ENCODE results near the gene TMEFF1. TPM values are rescaled to one million over a fixed set of nuclear protein-coding genes. Genes with fewer than 3 reads are reported as not detected.

TMEFF1 gene
- total RNA-seq, 1 experiment from 2014 or later: 65.5 TPM

- DNase-seq: no peak
- H3K23ac ChIP-seq (ENCODE audit: insufficient read length, low read depth, low read length): no peak overlapping the region
- no peak overlapping the region for H4K5ac ChIP-seq (ENCODE audit: insufficient read length, low read depth, low read length)
- no peak overlapping the region for H4K91ac ChIP-seq (ENCODE audit: insufficient read length, low read depth, low read length)
- no peak overlapping the region for H2BK5ac ChIP-seq (ENCODE audit: insufficient read length, low read length)
- Mint-ChIP-seq H3K27ac (peak overlapping the region in 1 of 3 experiments; percentile 76; a peak in 2 of 7 replicates), H3K4me1 (peaks cover 15 to 26% of the 10 kb centered on the region in 2 experiments), H3K4me3 (no peak overlapping the region), H3K9me3 (no peaks in the 10 kb centered on the region), H3K27me3 (ENCODE audit: low read depth) (no peaks in the 10 kb centered on the region), H3K36me3 (ENCODE audit: insufficient read depth in 1 of 3, low read depth in 3 of 3) (peaks cover 20 to 45% (median 26%) of the 10 kb centered on the region in 3 experiments; a peak in 6 of 7 replicates)
- H4K8ac ChIP-seq (replicated peaks; ENCODE audit: insufficient read length, low read depth, low read length): no peak overlapping the region
- H2BK12ac ChIP-seq (ENCODE audit: insufficient read length, low read depth, low read length): no peak overlapping the region
- no peak overlapping the region for H3K27ac ChIP-seq (ENCODE audit: insufficient read length, low read depth, low read length)
- H3K4me2 ChIP-seq (ENCODE audit: insufficient read depth, insufficient read length, low read length): no peak overlapping the region
- H2BK20ac ChIP-seq (ENCODE audit: low read depth, low read length, poor library complexity, severe bottlenecking): no peak overlapping the region
- H2AK5ac ChIP-seq (ENCODE audit: insufficient read length, low read length): no peak overlapping the region
- TF ChIP-seq CTCF (conservative IDR thresholded peaks at IDR 0.05): no peak
- no peaks in the 10 kb centered on the region for H3K27me3 ChIP-seq (ENCODE audit: insufficient read depth, low read length)
- no peaks in the 10 kb centered on the region for H3K79me1 ChIP-seq (ENCODE audit: insufficient read depth, low read depth, low read length, poor library complexity, severe bottlenecking)
- peaks cover 2% of the 10 kb centered on the region for H3K4me1 ChIP-seq (ENCODE audit: insufficient read depth, low read length)
- no peak overlapping the region for H3K14ac ChIP-seq (ENCODE audit: insufficient read depth, low read length)
- H3T11ph ChIP-seq (ENCODE audit: low read length): no peak overlapping the region
- no peak overlapping the region for H3K18ac ChIP-seq (ENCODE audit: insufficient read length, low read depth, low read length)
- H3K23me2 ChIP-seq (ENCODE audit: insufficient read length, low read depth, low read length, poor library complexity, severe bottlenecking): no peaks in the 10 kb centered on the region
- no peak overlapping the region for H2BK120ac ChIP-seq (ENCODE audit: low read depth, low read length, poor library complexity, severe bottlenecking)
- H2BK15ac ChIP-seq (ENCODE audit: low read depth, low read length): no peak overlapping the region
- peaks cover 9% of the 10 kb centered on the region; the same call in 1 of the 2 replicates for H3K79me2 ChIP-seq (ENCODE audit: insufficient read depth, low read length)
- no CpG with 5 or more reads among the region's 4 CpGs for WGBS (ENCODE audit: extremely low coverage, insufficient read length, low lambda C conversion rate)
- H3K56ac ChIP-seq (ENCODE audit: insufficient read length, low read depth, low read length): no peak overlapping the region
- H3K4ac ChIP-seq (ENCODE audit: low read depth, low read length): no peak overlapping the region
- H3K9ac ChIP-seq (ENCODE audit: extremely low read depth, insufficient read length, low read length): no peak overlapping the region
- H3K9me3 ChIP-seq (ENCODE audit: control insufficient read depth, low read depth, low read length): no peaks in the 10 kb centered on the region
- no peak overlapping the region for H2AFZ ChIP-seq (ENCODE audit: low read length)
- H4K20me1 ChIP-seq (ENCODE audit: control insufficient read depth, insufficient read depth, insufficient read length): no peaks in the 10 kb centered on the region
Measured at GRCh38 chr9:100499460-100499859, 26.5 kb downstream of the TMEFF1 start.
